HG03342 (cell line): ENCODE measurements around the gene DAAM2.

Source experiments
- ATAC-seq: cut with Tn5 transposase; IDR thresholded peaks from one replicate; pipeline ENCODE4 v1.9.1; 2021; ENCODE audit warnings: mild to moderate bottlenecking, moderate library complexity; ENCODE audit not compliant: unreplicated experiment

DAAM2 gene

GRCh38 chr6:39925191-39925930 lies 133.2 kb downstream of the DAAM2 start:
- ATAC-seq = no peak

GRCh38 chr6:39925931-39926290 lies 133.7 kb downstream of the DAAM2 start:
- ATAC-seq = no peak

GRCh38 chr6:39926668-39927067 lies 134.5 kb downstream of the DAAM2 start:
- ATAC-seq = no peak

- ATAC-seq = no peak
Observed at GRCh38 chr6:39927159-39927558, 135.0 kb downstream of the DAAM2 start.

GRCh38 chr6:39929039-39929732 lies 137.0 kb downstream of the DAAM2 start:
- ATAC-seq = no peak

- ATAC-seq = no peak
Observed at GRCh38 chr6:39929733-39930461, 137.7 kb downstream of the DAAM2 start.

- no peak for ATAC-seq
Observed at GRCh38 chr6:39930540-39930939, 138.4 kb downstream of the DAAM2 start.

GRCh38 chr6:39931607-39932006 lies 139.4 kb downstream of the DAAM2 start:
- ATAC-seq = no peak

GRCh38 chr6:39932386-39932910 lies 140.3 kb downstream of the DAAM2 start:
- no peak for ATAC-seq

GRCh38 chr6:39933669-39934130 lies 141.5 kb downstream of the DAAM2 start:
- no peak for ATAC-seq

- ATAC-seq = no peak
Observed at GRCh38 chr6:39934131-39934757, 142.1 kb downstream of the DAAM2 start, which contains the start of gene MOCS1. Gene MOCS1, minus strand, starts transcription at chr6:39934462. Its CDS starts 45 bp downstream, at chr6:39934417.

- ATAC-seq = no peak
Observed at GRCh38 chr6:39935241-39935640, 143.1 kb downstream of the DAAM2 start.

- no peak for ATAC-seq
Observed at GRCh38 chr6:39936857-39937256, 144.7 kb downstream of the DAAM2 start.

GRCh38 chr6:39937686-39938333 lies 145.6 kb downstream of the DAAM2 start:
- ATAC-seq = no peak

- no peak for ATAC-seq
Observed at GRCh38 chr6:39938773-39939654, 146.8 kb downstream of the DAAM2 start.

- no peak for ATAC-seq
Observed at GRCh38 chr6:39941138-39941537, 149.0 kb downstream of the DAAM2 start.

- ATAC-seq = no peak
Observed at GRCh38 chr6:39941820-39942219, 149.6 kb downstream of the DAAM2 start.

- no peak for ATAC-seq
Observed at GRCh38 chr6:39942903-39943580, 150.9 kb downstream of the DAAM2 start.

GRCh38 chr6:39945626-39946025 lies 153.4 kb downstream of the DAAM2 start:
- no peak for ATAC-seq
